ENCODE measurements around the gene MYO9A. TPM values are rescaled to one million over a fixed set of nuclear protein-coding genes. Genes with fewer than 3 reads are reported as not detected.

The MYO9A gene
- total RNA-seq, 1 experiment from 2014 or later, result 21.4 TPM

- H2BK120ac ChIP-seq (ENCODE audit: low read depth, low read length, poor library complexity, severe bottlenecking), result no peak overlapping the region
- H3K4me2 ChIP-seq (ENCODE audit: insufficient read depth, insufficient read length, low read length), result no peak overlapping the region
- H2BK12ac ChIP-seq (ENCODE audit: insufficient read length, low read depth, low read length), result no peak overlapping the region
- H3K9ac ChIP-seq (ENCODE audit: extremely low read depth, insufficient read length, low read length), result no peak overlapping the region
- no peak overlapping the region for H4K5ac ChIP-seq (ENCODE audit: insufficient read length, low read depth, low read length)
- H4K8ac ChIP-seq (replicated peaks; ENCODE audit: insufficient read length, low read depth, low read length), result no peak overlapping the region
- peaks cover 2 to 20% (median 15%) of the 10 kb centered on the region in 3 experiments; a peak in 6 of 7 replicates for H3K36me3 Mint-ChIP-seq (ENCODE audit: insufficient read depth in 1 of 3, low read depth in 3 of 3)
- no peak overlapping the region for H3K56ac ChIP-seq (ENCODE audit: insufficient read length, low read depth, low read length)
- H2BK20ac ChIP-seq (ENCODE audit: low read depth, low read length, poor library complexity, severe bottlenecking), result no peak overlapping the region
- H2BK15ac ChIP-seq (ENCODE audit: low read depth, low read length), result no peak overlapping the region
- H4K20me1 ChIP-seq (ENCODE audit: control insufficient read depth, insufficient read depth, insufficient read length), result no peaks in the 10 kb centered on the region
- no CpG with 5 or more reads among the region's 1 CpG for WGBS (ENCODE audit: extremely low coverage, insufficient read length, low lambda C conversion rate)
- H3K14ac ChIP-seq (ENCODE audit: insufficient read depth, low read length), result no peak overlapping the region
- H3K4ac ChIP-seq (ENCODE audit: low read depth, low read length), result no peak overlapping the region
- TF ChIP-seq CTCF (conservative IDR thresholded peaks at IDR 0.05), result no peak
- DNase-seq, result no peak
- H3K79me1 ChIP-seq (ENCODE audit: insufficient read depth, low read depth, low read length, poor library complexity, severe bottlenecking), result no peaks in the 10 kb centered on the region
- no peak overlapping the region for H3K27ac ChIP-seq (ENCODE audit: insufficient read length, low read depth, low read length)
- peaks cover 7 to 8% of the 10 kb centered on the region in 2 experiments for H3K4me1 Mint-ChIP-seq
- no peaks in the 10 kb centered on the region for H3K23me2 ChIP-seq (ENCODE audit: insufficient read length, low read depth, low read length, poor library complexity, severe bottlenecking)
- no peaks in the 10 kb centered on the region for H3K27me3 ChIP-seq (ENCODE audit: insufficient read depth, low read length)
- peaks cover 6% of the 10 kb centered on the region in 2 experiments; a peak in 3 of 5 replicates for H3K9me3 Mint-ChIP-seq
- H3K9me3 ChIP-seq (ENCODE audit: control insufficient read depth, low read depth, low read length), result no peaks in the 10 kb centered on the region
- no peak overlapping the region for H3K27ac Mint-ChIP-seq
- no peaks in the 10 kb centered on the region for H3K27me3 Mint-ChIP-seq (ENCODE audit: low read depth)
- no peak overlapping the region for H2AK5ac ChIP-seq (ENCODE audit: insufficient read length, low read length)
- no peak overlapping the region for H3K23ac ChIP-seq (ENCODE audit: insufficient read length, low read depth, low read length)
- no peak overlapping the region for H3K4me3 Mint-ChIP-seq
- H4K91ac ChIP-seq (ENCODE audit: insufficient read length, low read depth, low read length), result no peak overlapping the region
- no peak overlapping the region for H2BK5ac ChIP-seq (ENCODE audit: insufficient read length, low read length)
- H2AFZ ChIP-seq (ENCODE audit: low read length), result no peak overlapping the region
- H3K18ac ChIP-seq (ENCODE audit: insufficient read length, low read depth, low read length), result no peak overlapping the region
- H3K79me2 ChIP-seq (ENCODE audit: insufficient read depth, low read length), result no peaks in the 10 kb centered on the region
- H3T11ph ChIP-seq (ENCODE audit: low read length), result no peak overlapping the region
- H3K4me1 ChIP-seq (ENCODE audit: insufficient read depth, low read length), result no peaks in the 10 kb centered on the region
Measured at GRCh38 chr15:72042054-72042453, 75.9 kb downstream of the MYO9A start.
